Measurements from ENCODE around the gene CXCL17.
"Not testable (repeated sequence)": the region's sequence is repeated elsewhere in the genome, so short reads cannot be mapped to it uniquely, and the experiment has no call there.

GRCh38 chr19:42485036-42485435, 42.3 kb upstream of the CXCL17 start:
- TF ChIP-seq CTCF, POLR2A (IDR thresholded peaks at IDR 0.05): not testable (repeated sequence)

Measured in uterus (tissue), 2 donors.